ENCODE data around the gene NPAS4. TPM values are rescaled to one million over a fixed set of nuclear protein-coding genes. Genes with fewer than 3 reads are reported as not detected.

The NPAS4 gene
- total RNA-seq, 4 donors from 2014 or later: not detected

GRCh38 chr11:66438504-66439466, 17.9 kb downstream of the NPAS4 start, which contains the start of gene MRPL11:
TSS of gene MRPL11 (minus strand) at chr11:66438848. CDS start at chr11:66438754, 94 bp downstream.
- no peak for TF ChIP-seq CTCF (IDR thresholded peaks at IDR 0.05; ENCODE audit: low read depth)

GRCh38 chr11:66443602-66444001, 22.8 kb downstream of the NPAS4 start:
- TF ChIP-seq CTCF (IDR thresholded peaks at IDR 0.05; ENCODE audit: low read depth): no peak

- no peak for TF ChIP-seq CTCF (IDR thresholded peaks at IDR 0.05; ENCODE audit: low read depth)
These were observed 26.2 kb downstream of the NPAS4 start for GRCh38 chr11:66447012-66447411.

GRCh38 chr11:66448523-66448922, 27.7 kb downstream of the NPAS4 start:
- no peak for TF ChIP-seq CTCF (IDR thresholded peaks at IDR 0.05; ENCODE audit: low read depth)

- TF ChIP-seq CTCF (IDR thresholded peaks at IDR 0.05; ENCODE audit: low read depth): no peak
These were observed 29.7 kb downstream of the NPAS4 start for GRCh38 chr11:66450560-66450959.

GRCh38 chr11:66451663-66452062, 30.8 kb downstream of the NPAS4 start:
- no peak for TF ChIP-seq CTCF (IDR thresholded peaks at IDR 0.05; ENCODE audit: low read depth)

- no peak for TF ChIP-seq CTCF (IDR thresholded peaks at IDR 0.05; ENCODE audit: low read depth)
These were observed 33.4 kb downstream of the NPAS4 start for GRCh38 chr11:66454247-66454646.
